ENCODE data around the gene PLVAP. TPM values are rescaled to one million over a fixed set of nuclear protein-coding genes. Genes with fewer than 3 reads are reported as not detected.

Gene PLVAP
- total and polyA plus RNA-seq, 9 of the 15 experiments (the other 6 are each of a cell fraction or from before 2014, with no cell fraction given) = 0.09 to 0.84 (median 0.51) TPM; not detected in 4

- TF ChIP-seq, protein P1, sequence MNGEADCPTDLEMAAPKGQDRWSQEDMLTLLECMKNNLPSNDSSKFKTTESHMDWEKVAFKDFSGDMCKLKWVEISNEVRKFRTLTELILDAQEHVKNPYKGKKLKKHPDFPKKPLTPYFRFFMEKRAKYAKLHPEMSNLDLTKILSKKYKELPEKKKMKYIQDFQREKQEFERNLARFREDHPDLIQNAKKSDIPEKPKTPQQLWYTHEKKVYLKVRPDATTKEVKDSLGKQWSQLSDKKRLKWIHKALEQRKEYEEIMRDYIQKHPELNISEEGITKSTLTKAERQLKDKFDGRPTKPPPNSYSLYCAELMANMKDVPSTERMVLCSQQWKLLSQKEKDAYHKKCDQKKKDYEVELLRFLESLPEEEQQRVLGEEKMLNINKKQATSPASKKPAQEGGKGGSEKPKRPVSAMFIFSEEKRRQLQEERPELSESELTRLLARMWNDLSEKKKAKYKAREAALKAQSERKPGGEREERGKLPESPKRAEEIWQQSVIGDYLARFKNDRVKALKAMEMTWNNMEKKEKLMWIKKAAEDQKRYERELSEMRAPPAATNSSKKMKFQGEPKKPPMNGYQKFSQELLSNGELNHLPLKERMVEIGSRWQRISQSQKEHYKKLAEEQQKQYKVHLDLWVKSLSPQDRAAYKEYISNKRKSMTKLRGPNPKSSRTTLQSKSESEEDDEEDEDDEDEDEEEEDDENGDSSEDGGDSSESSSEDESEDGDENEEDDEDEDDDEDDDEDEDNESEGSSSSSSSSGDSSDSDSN (IDR thresholded peaks at IDR 0.05; ENCODE audit: borderline replicate concordance in 1 of 2, low read depth in 2 of 2, low read length in 2 of 2) = no peak
- TF ChIP-seq HDAC1 (IDR thresholded peaks at IDR 0.05) (peak in 1 of 2 experiments; percentile 11; a peak in 1 of 4 replicates), GTF2A2 (tag; IDR thresholded peaks at IDR 0.05) (no peak), MCM2 (IDR thresholded peaks at IDR 0.05; ENCODE audit: low read depth) (no peak), SUPT5H (IDR thresholded peaks at IDR 0.05) (0 out of 2 replicates have a peak, but pooled peaks have one; percentile 28), FIP1L1 (IDR thresholded peaks at IDR 0.05; ENCODE audit: low read depth, low read length, poor library complexity, severe bottlenecking) (no peak), MBD1 (CRISPR knock-in tag; IDR thresholded peaks at IDR 0.05) (no peak), ZNF551 (CRISPR knock-in tag; IDR thresholded peaks at IDR 0.05) (no peak), MGA (IDR thresholded peaks at IDR 0.05) (peak; percentile 71), ZNF766 (CRISPR knock-in tag; conservative IDR thresholded peaks at IDR 0.05) (no peak), ZFX (CRISPR knock-in tag; IDR thresholded peaks at IDR 0.05) (peak; percentile 41; the same call in 1 of the 2 replicates)
Observed at GRCh38 chr19:17391371-17392151, 14.4 kb upstream of the PLVAP start (continued).

Measured in K562 (cell line).